GM23338 (cell line): Measurements from ENCODE around the gene SMG6. TPM values are rescaled to one million over a fixed set of nuclear protein-coding genes. Genes with fewer than 3 reads are reported as not detected.

Source experiments
- ATAC-seq: fragments of 200-7000 bp; cut with Tn5 transposase; 3 replicates; pipeline ENCODE4 v1.9.1; 2020
- DNase-seq: peaks from one replicate; pipeline ENCODE4 v3.0.0-alpha.2; 2015; ENCODE audit warnings: low spot score
- H2AFZ ChIP-seq: fragments of 200-600 bp; sonication (generic); 2 replicates; pipeline ENCODE4 v1.8.0; 2016; ENCODE audit warnings: antibody characterized with exemption, mild to moderate bottlenecking, moderate library complexity
- H3F3A ChIP-seq: fragments of 200-600 bp; sonication (generic); replicated peaks from 2 replicates; pipeline ENCODE4 v1.8.0; 2017; ENCODE audit warnings: antibody characterized with exemption, mixed run types, low read depth
- H3K27ac ChIP-seq: fragments of 200-600 bp; sonication (generic); 2 replicates; pipeline ENCODE4 v1.6.1; 2016; ENCODE audit warnings: low read depth
- H3K27me3 ChIP-seq: fragments of 200-600 bp; sonication (generic); 2 replicates; pipeline ENCODE4 v1.8.0; 2016; ENCODE audit warnings: mild to moderate bottlenecking, mixed run types, moderate library complexity; ENCODE audit not compliant: insufficient read depth
- H3K36me3 ChIP-seq: fragments of 200-600 bp; sonication (generic); 2 replicates; pipeline ENCODE4 v1.8.0; 2016; ENCODE audit warnings: mild to moderate bottlenecking; ENCODE audit not compliant: insufficient read depth
- H3K4me1 ChIP-seq: fragments of 200-600 bp; sonication (generic); 2 replicates; pipeline ENCODE4 v1.8.0; 2016; ENCODE audit warnings: mild to moderate bottlenecking, moderate library complexity; ENCODE audit not compliant: insufficient read depth
- H3K4me2 ChIP-seq: fragments of 200-600 bp; sonication (generic); 2 replicates; pipeline ENCODE4 v1.7.1; 2017; ENCODE audit warnings: mixed run types
- H3K4me3 ChIP-seq: fragments of 200-600 bp; sonication (generic); 2 replicates; pipeline ENCODE4 v1.6.1; 2016; ENCODE audit warnings: mixed run types
- H3K79me2 ChIP-seq: fragments of 200-600 bp; sonication (generic); replicated peaks from 2 replicates; pipeline ENCODE4 v1.8.0; 2017; ENCODE audit warnings: mild to moderate bottlenecking; ENCODE audit not compliant: insufficient read depth
- H3K9me2 ChIP-seq: fragments of 200-600 bp; sonication (generic); 2 replicates; pipeline ENCODE4 v1.8.0; 2017; ENCODE audit not compliant: insufficient read depth
- H4K20me1 ChIP-seq: fragments of 200-600 bp; sonication (generic); replicated peaks from 2 replicates; pipeline ENCODE4 v1.8.0; 2017; ENCODE audit warnings: mild to moderate bottlenecking; ENCODE audit not compliant: insufficient read depth
- H3K27ac Mint-ChIP-seq: 2 replicates; pipeline ENCODE4 v1.8.0; 2020; ENCODE audit warnings: inconsistent platforms, mild to moderate bottlenecking, moderate library complexity, mixed read lengths
- H3K27me3 Mint-ChIP-seq: 3 replicates; pipeline ENCODE4 v1.8.0; 2022; ENCODE audit warnings: low read depth, mild to moderate bottlenecking, moderate library complexity, mixed read lengths, inconsistent platforms; ENCODE audit not compliant: insufficient read depth, poor library complexity
- H3K36me3 Mint-ChIP-seq: 3 replicates; pipeline ENCODE4 v1.8.0; 2021; ENCODE audit warnings: low read depth, mild to moderate bottlenecking, inconsistent platforms, moderate library complexity, mixed read lengths
- H3K4me1 Mint-ChIP-seq: 3 replicates; pipeline ENCODE4 v1.8.0; 2020; ENCODE audit warnings: mild to moderate bottlenecking, inconsistent platforms, mixed read lengths
- H3K4me3 Mint-ChIP-seq: 3 replicates; pipeline ENCODE4 v1.8.0; 2021; ENCODE audit warnings: moderate library complexity, mild to moderate bottlenecking, inconsistent platforms, mixed read lengths
- H3K9me3 Mint-ChIP-seq: 3 replicates; pipeline ENCODE4 v1.8.0; 2020; ENCODE audit warnings: moderate library complexity, mild to moderate bottlenecking, inconsistent platforms, mixed read lengths
- CREB1 ChIP-seq: fragments of 250-450 bp; sonication (Bioruptor Pico); IDR thresholded peaks from 2 replicates; pipeline ENCODE4 v1.5.0; 2020; ENCODE audit warnings: low read depth, mild to moderate bottlenecking, moderate library complexity
- CTCF ChIP-seq, 2 experiments: fragments of 200-600 bp in 1 of 2; sonication (generic) in 1 of 2; conservative IDR thresholded peaks; 2 replicates each; pipeline versions ENCODE4 v1.5.1 to v1.6.1; 2016 to 2017; ENCODE audit warnings: antibody characterized with exemption in 2 of 2, low read depth in 2 of 2, mild to moderate bottlenecking in 2 of 2, moderate library complexity in 1 of 2
- ETS1 ChIP-seq: IDR thresholded peaks from 2 replicates; pipeline ENCODE4 v1.6.1; 2016; ENCODE audit warnings: antibody characterized with exemption
- EZH2 ChIP-seq: fragments of 200-600 bp; sonication (generic); IDR thresholded peaks from one replicate; pipeline ENCODE4 v1.8.0; 2017; ENCODE audit warnings: antibody characterized with exemption, mild to moderate bottlenecking, low read depth; ENCODE audit not compliant: unreplicated experiment
- EZH2phosphoT487 ChIP-seq: fragments of 200-600 bp; sonication (generic); IDR thresholded peaks from one replicate; pipeline ENCODE4 v1.8.1; 2018; ENCODE audit warnings: antibody characterized with exemption; ENCODE audit not compliant: unreplicated experiment
- JUNB ChIP-seq: IDR thresholded peaks from one replicate; pipeline ENCODE4 v1.6.1; 2016; ENCODE audit warnings: antibody characterized with exemption; ENCODE audit not compliant: unreplicated experiment
- NANOG ChIP-seq: IDR thresholded peaks from 2 replicates; pipeline ENCODE4 v1.6.1; 2016; ENCODE audit warnings: antibody characterized with exemption, borderline replicate concordance
- POLR2AphosphoS5 ChIP-seq: IDR thresholded peaks from 2 replicates; pipeline ENCODE4 v1.6.1; 2016; ENCODE audit warnings: antibody characterized with exemption, low read depth
- REST ChIP-seq: IDR thresholded peaks from one replicate; pipeline ENCODE4 v1.6.1; 2018; ENCODE audit warnings: antibody characterized with exemption; ENCODE audit not compliant: unreplicated experiment
- STAT1 ChIP-seq: IDR thresholded peaks from one replicate; pipeline ENCODE4 v1.6.1; 2016; ENCODE audit warnings: antibody characterized with exemption; ENCODE audit not compliant: unreplicated experiment
- ZNF114 ChIP-seq: fragments of 250-450 bp; sonication (Bioruptor Pico); IDR thresholded peaks from 2 replicates; pipeline ENCODE4 v1.5.0; 2020; ENCODE audit warnings: mild to moderate bottlenecking, moderate library complexity
- ZNF331 ChIP-seq: fragments of 250-450 bp; sonication (Bioruptor Pico); IDR thresholded peaks from 2 replicates; pipeline ENCODE4 v1.5.0; 2020; ENCODE audit warnings: low read depth, mild to moderate bottlenecking, moderate library complexity
- ZNF462 ChIP-seq: fragments of 250-450 bp; sonication (Bioruptor Pico); IDR thresholded peaks from 2 replicates; pipeline ENCODE4 v1.5.0; 2020; ENCODE audit warnings: mild to moderate bottlenecking, moderate library complexity
- polyA plus RNA-seq: library from polyadenylated mRNA; unstranded; fragments of >200 nt; fragmentation: Nextera tagmentation; extraction: Ambion mirVana; gene quantifications from 2 replicates; pipeline ENCODE4 v1.2.1, GENCODE V29; 2016
- total RNA-seq: library from RNA; depleted of rRNA; stranded (reverse); fragments of >200 nt; shearing (Covaris generic); gene quantifications from 2 replicates; pipeline ENCODE4 v1.2.3, GENCODE V29; 2014

SMG6 gene
- total and polyA plus RNA-seq, 2 experiments from 2014 or later, result 10.4 to 43.1 TPM

GRCh38 chr17:2263183-2264066, 40.2 kb downstream of the SMG6 start:
- TF ChIP-seq REST (no peak), EZH2phosphoT487 (no peak), JUNB (no peak), POLR2AphosphoS5 (no peak), STAT1 (no peak), EZH2 (no peak), ZNF331 (CRISPR knock-in tag) (no peak), ETS1 (no peak), NANOG (no peak), ZNF114 (CRISPR knock-in tag) (no peak), CREB1 (CRISPR knock-in tag) (no peak), CTCF (conservative IDR thresholded peaks at IDR 0.05; ENCODE audit: low read depth in 2 of 2) (no peak), ZNF462 (no peak)
- Mint-ChIP-seq H3K4me1 (no peaks in the 10 kb centered on the region), H3K9me3 (no peaks in the 10 kb centered on the region), H3K36me3 (0 out of 3 replicates have a peak, but pooled peaks cover 2% of the 10 kb centered on the region), H3K27ac (no peak overlapping the region), H3K4me3 (no peak overlapping the region), H3K27me3 (peaks cover 2% of the 10 kb centered on the region)
- no peak overlapping the region for H3K27ac ChIP-seq
- H3K4me1 ChIP-seq, result no peaks in the 10 kb centered on the region
- H3F3A ChIP-seq, result 0 out of 2 replicates have a peak, but pooled peaks cover 5% of the 10 kb centered on the region
- DNase-seq, result no peak
- no peaks in the 10 kb centered on the region for H3K9me2 ChIP-seq
- 0 out of 2 replicates have a peak, but pooled peaks cover 7% of the 10 kb centered on the region for H3K79me2 ChIP-seq
- no peaks in the 10 kb centered on the region for H3K27me3 ChIP-seq
- peaks cover 9% of the 10 kb centered on the region for H4K20me1 ChIP-seq
- H2AFZ ChIP-seq, result no peak overlapping the region
- no peaks in the 10 kb centered on the region; the same call in 1 of the 2 replicates for H3K36me3 ChIP-seq
- ATAC-seq, result no peak
- H3K4me2 ChIP-seq, result no peak overlapping the region
- H3K4me3 ChIP-seq, result no peak overlapping the region
